HepG2 (cell line): ENCODE results near the gene SOX12. TPM values are rescaled to one million over a fixed set of nuclear protein-coding genes. Genes with fewer than 3 reads are reported as not detected.

Experiments used
- HIVEP1 ChIP-seq: sonication (generic); formaldehyde crosslinking; IDR thresholded peaks from 2 replicates; pipeline ENCODE4 v1.4.0; 2020; ENCODE audit warnings: mild to moderate bottlenecking, missing genetic modification reagents
- KAT7 ChIP-seq: IDR thresholded peaks from 2 replicates; pipeline ENCODE4 v1.6.1; 2018; ENCODE audit warnings: borderline replicate concordance, missing compliant biosample characterization
- NCOA1 ChIP-seq: sonication (generic); formaldehyde crosslinking; IDR thresholded peaks from 2 replicates; pipeline ENCODE4 v1.9.0; 2021; ENCODE audit warnings: missing genetic modification reagents
- NPAS2 ChIP-seq: sonication (generic); formaldehyde crosslinking; IDR thresholded peaks from 2 replicates; pipeline ENCODE4 v1.8.0; 2022; ENCODE audit warnings: mild to moderate bottlenecking, missing genetic modification reagents, borderline replicate concordance
- NR3C1 ChIP-seq: sonication (generic); formaldehyde crosslinking; IDR thresholded peaks from 2 replicates; pipeline ENCODE4 v1.4.0; 2020; ENCODE audit warnings: missing genetic modification reagents
- ZMYM3 ChIP-seq: sonication (generic); formaldehyde crosslinking; IDR thresholded peaks from 2 replicates; pipeline ENCODE4 v1.5.1; 2020; ENCODE audit warnings: mild to moderate bottlenecking, missing genetic modification reagents
- ZNF430 ChIP-seq: sonication (generic); formaldehyde crosslinking; IDR thresholded peaks from 2 replicates; pipeline ENCODE4 v1.9.0; 2021; ENCODE audit warnings: mild to moderate bottlenecking, missing genetic modification reagents
- ZNF446 ChIP-seq: sonication (generic); formaldehyde crosslinking; IDR thresholded peaks from 2 replicates; pipeline ENCODE4 v1.5.0; 2020; ENCODE audit warnings: mild to moderate bottlenecking, missing genetic modification reagents
- ZNF557 ChIP-seq: sonication (generic); formaldehyde crosslinking; IDR thresholded peaks from 2 replicates; pipeline ENCODE4 v1.4.0; 2020; ENCODE audit warnings: missing genetic modification reagents
- ZNF646 ChIP-seq: sonication (generic); formaldehyde crosslinking; IDR thresholded peaks from 2 replicates; pipeline ENCODE4 v1.9.0; 2021; ENCODE audit warnings: mild to moderate bottlenecking, missing genetic modification reagents
- ZSCAN20 ChIP-seq: sonication (generic); formaldehyde crosslinking; IDR thresholded peaks from 2 replicates; pipeline ENCODE4 v1.4.0; 2020; ENCODE audit warnings: missing genetic modification reagents, mild to moderate bottlenecking, borderline replicate concordance
- polyA plus RNA-seq, 8 experiments: library from polyadenylated mRNA; depleted of rRNA in 3 of 8; stranded (reverse) in 7 of 8; unstranded in 1 of 8; fragments of >200 nt; fragmentation: Illumina TruSeq in 4 of 8; extraction: Trizol in 4 of 8; gene quantifications; 2 replicates each; pipeline versions ENCODE4 v1.2.1 to v1.2.3, GENCODE V29; 2011 to 2016; ENCODE audit warnings: low read depth in 4 of 8, missing spikeins in 1 of 8, mixed read lengths in 1 of 8; ENCODE audit not compliant: insufficient read depth in 1 of 8
- total RNA-seq, 5 experiments: library from RNA; depleted of rRNA; stranded (reverse); fragments of >200 nt; fragmentation: Illumina TruSeq; extraction: Trizol; gene quantifications; 2 replicates each; pipeline ENCODE4 v1.2.3, GENCODE V29; 2016; ENCODE audit warnings: low read depth in 1 of 5
- TF ChIP-seq, protein P1 (sequence below): sonication (generic); formaldehyde crosslinking; IDR thresholded peaks from 2 replicates; pipeline ENCODE4 v1.5.0; 2020; ENCODE audit warnings: mild to moderate bottlenecking, missing genetic modification reagents, borderline replicate concordance

Gene SOX12
- total and polyA plus RNA-seq, 2 of the 13 experiments (the other 11 are each of a cell fraction or from before 2014, with no cell fraction given) = 10.0 to 18.7 TPM

GRCh38 chr20:347640-348484 is 22.5 kb downstream of the SOX12 start (continued):
- TF ChIP-seq ZNF646 (CRISPR knock-in tag) (no peak; the same call in none of the 2 replicates), ZNF430 (CRISPR knock-in tag) (no peak; the same call in 1 of the 2 replicates), HIVEP1 (CRISPR knock-in tag) (peak; percentile 96), NR3C1 (CRISPR knock-in tag) (no peak), ZMYM3 (CRISPR knock-in tag) (peak; percentile 74; the same call in 1 of the 2 replicates), ZNF557 (peak; percentile 51; the same call in 1 of the 2 replicates), KAT7 (CRISPR knock-in tag) (peak; percentile 90; the same call in 1 of the 2 replicates), NCOA1 (CRISPR knock-in tag) (peak; percentile 99), NPAS2 (CRISPR knock-in tag) (no peak), ZNF446 (CRISPR knock-in tag) (no peak), ZSCAN20 (CRISPR knock-in tag) (peak; percentile 91; the same call in 1 of the 2 replicates)
- TF ChIP-seq, protein P1, sequence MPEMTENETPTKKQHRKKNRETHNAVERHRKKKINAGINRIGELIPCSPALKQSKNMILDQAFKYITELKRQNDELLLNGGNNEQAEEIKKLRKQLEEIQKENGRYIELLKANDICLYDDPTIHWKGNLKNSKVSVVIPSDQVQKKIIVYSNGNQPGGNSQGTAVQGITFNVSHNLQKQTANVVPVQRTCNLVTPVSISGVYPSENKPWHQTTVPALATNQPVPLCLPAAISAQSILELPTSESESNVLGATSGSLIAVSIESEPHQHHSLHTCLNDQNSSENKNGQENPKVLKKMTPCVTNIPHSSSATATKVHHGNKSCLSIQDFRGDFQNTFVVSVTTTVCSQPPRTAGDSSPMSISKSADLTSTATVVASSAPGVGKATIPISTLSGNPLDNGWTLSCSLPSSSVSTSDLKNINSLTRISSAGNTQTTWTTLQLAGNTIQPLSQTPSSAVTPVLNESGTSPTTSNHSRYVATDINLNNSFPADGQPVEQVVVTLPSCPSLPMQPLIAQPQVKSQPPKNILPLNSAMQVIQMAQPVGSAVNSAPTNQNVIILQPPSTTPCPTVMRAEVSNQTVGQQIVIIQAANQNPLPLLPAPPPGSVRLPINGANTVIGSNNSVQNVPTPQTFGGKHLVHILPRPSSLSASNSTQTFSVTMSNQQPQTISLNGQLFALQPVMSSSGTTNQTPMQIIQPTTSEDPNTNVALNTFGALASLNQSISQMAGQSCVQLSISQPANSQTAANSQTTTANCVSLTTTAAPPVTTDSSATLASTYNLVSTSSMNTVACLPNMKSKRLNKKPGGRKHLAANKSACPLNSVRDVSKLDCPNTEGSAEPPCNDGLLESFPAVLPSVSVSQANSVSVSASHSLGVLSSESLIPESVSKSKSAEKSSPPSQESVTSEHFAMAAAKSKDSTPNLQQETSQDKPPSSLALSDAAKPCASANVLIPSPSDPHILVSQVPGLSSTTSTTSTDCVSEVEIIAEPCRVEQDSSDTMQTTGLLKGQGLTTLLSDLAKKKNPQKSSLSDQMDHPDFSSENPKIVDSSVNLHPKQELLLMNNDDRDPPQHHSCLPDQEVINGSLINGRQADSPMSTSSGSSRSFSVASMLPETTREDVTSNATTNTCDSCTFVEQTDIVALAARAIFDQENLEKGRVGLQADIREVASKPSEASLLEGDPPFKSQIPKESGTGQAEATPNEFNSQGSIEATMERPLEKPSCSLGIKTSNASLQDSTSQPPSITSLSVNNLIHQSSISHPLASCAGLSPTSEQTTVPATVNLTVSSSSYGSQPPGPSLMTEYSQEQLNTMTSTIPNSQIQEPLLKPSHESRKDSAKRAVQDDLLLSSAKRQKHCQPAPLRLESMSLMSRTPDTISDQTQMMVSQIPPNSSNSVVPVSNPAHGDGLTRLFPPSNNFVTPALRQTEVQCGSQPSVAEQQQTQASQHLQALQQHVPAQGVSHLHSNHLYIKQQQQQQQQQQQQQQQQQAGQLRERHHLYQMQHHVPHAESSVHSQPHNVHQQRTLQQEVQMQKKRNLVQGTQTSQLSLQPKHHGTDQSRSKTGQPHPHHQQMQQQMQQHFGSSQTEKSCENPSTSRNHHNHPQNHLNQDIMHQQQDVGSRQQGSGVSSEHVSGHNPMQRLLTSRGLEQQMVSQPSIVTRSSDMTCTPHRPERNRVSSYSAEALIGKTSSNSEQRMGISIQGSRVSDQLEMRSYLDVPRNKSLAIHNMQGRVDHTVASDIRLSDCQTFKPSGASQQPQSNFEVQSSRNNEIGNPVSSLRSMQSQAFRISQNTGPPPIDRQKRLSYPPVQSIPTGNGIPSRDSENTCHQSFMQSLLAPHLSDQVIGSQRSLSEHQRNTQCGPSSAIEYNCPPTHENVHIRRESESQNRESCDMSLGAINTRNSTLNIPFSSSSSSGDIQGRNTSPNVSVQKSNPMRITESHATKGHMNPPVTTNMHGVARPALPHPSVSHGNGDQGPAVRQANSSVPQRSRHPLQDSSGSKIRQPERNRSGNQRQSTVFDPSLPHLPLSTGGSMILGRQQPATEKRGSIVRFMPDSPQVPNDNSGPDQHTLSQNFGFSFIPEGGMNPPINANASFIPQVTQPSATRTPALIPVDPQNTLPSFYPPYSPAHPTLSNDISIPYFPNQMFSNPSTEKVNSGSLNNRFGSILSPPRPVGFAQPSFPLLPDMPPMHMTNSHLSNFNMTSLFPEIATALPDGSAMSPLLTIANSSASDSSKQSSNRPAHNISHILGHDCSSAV (CRISPR knock-in tag) = no peak; the same call in 1 of the 2 replicates
